Measurements from ENCODE around the gene FTCDNL1. TPM values are rescaled to one million over a fixed set of nuclear protein-coding genes. Genes with fewer than 3 reads are reported as not detected.
A peak's percentile ranks its signal among the peaks of the same experiment; 100 is the strongest.

FTCDNL1 gene
- total and polyA plus RNA-seq, 2 donors (not counting 1 experiment from before 2014, with no cell fraction given) = 1.7 to 1.9 TPM

DNA sequence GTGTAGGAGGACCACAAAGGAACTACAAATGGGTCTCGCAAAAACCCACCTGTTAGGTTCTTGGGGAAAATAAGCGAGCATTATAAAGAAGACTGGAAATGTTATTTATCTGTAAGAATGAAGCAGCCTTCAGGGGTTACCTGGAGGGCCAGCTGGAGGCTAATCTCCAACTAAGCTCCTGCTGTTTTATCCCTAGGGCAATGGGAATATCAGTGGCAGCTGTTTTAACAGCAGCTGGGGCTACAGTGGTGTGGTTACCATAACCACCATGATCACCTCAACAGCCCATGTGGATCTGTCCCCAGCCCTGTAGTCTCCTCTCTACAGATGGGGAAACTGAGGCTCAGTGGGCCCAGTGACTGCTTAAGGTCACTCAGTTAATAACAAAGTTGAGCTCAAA lies 108.1 kb downstream of the FTCDNL1 start:
- 100% methylated on average over 2 of the region's 2 CpGs for WGBS (ENCODE audit: insufficient coverage)
- no peaks in the 10 kb centered on the region for H4K20me1 ChIP-seq (ENCODE audit: control insufficient read depth, insufficient read depth, low read length, poor library complexity, severe bottlenecking)
- H3K27ac ChIP-seq (ENCODE audit: low read length in 2 of 2) = no peak overlapping the region
- Mint-ChIP-seq H3K4me1 (peaks cover 4% of the 10 kb centered on the region), H3K27me3 (peaks cover 36% of the 10 kb centered on the region), H3K4me3 (no peak overlapping the region), H3K9me3 (ENCODE audit: insufficient read depth) (no peaks in the 10 kb centered on the region), H3K27ac (no peak overlapping the region)
- ChIA-PET POLR2A (no interaction called here), CTCF (interaction anchor here (4.7 kb wide), 1 partner anchor 1430 kb away, joined by 37 read pairs; no protein-coding TSS in a partner anchor)
- ATAC-seq (ENCODE audit: low read depth) (no peak), DNase-seq (no peak)
- TF ChIP-seq, protein P1, sequence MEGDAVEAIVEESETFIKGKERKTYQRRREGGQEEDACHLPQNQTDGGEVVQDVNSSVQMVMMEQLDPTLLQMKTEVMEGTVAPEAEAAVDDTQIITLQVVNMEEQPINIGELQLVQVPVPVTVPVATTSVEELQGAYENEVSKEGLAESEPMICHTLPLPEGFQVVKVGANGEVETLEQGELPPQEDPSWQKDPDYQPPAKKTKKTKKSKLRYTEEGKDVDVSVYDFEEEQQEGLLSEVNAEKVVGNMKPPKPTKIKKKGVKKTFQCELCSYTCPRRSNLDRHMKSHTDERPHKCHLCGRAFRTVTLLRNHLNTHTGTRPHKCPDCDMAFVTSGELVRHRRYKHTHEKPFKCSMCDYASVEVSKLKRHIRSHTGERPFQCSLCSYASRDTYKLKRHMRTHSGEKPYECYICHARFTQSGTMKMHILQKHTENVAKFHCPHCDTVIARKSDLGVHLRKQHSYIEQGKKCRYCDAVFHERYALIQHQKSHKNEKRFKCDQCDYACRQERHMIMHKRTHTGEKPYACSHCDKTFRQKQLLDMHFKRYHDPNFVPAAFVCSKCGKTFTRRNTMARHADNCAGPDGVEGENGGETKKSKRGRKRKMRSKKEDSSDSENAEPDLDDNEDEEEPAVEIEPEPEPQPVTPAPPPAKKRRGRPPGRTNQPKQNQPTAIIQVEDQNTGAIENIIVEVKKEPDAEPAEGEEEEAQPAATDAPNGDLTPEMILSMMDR (IDR thresholded peaks at IDR 0.05) = no peak
- no peak for TF ChIP-seq EZH2 (IDR thresholded peaks at IDR 0.05; ENCODE audit: borderline replicate concordance, insufficient read depth, low read depth, low read length, poor library complexity, severe bottlenecking)
- intact Hi-C loops (cut with micrococcal nuclease) = no loop called here
- no peak overlapping the region for H3K9ac ChIP-seq (ENCODE audit: low read length)
- H3K9me3 ChIP-seq (ENCODE audit: control extremely low read depth in 1 of 3, control insufficient read depth in 2 of 3, insufficient read depth in 1 of 3, low read length in 2 of 3) = no peaks in the 10 kb centered on the region
- no peak overlapping the region for H3K4me3 ChIP-seq (ENCODE audit: control extremely low read depth in 1 of 5, extremely low read depth in 1 of 5, insufficient read depth in 1 of 5, low read depth in 2 of 5, low read length in 4 of 5)
- H3K27me3 ChIP-seq (replicated peaks in 1 of 4; ENCODE audit: control extremely low read depth in 1 of 4, control insufficient read depth in 3 of 4, insufficient read depth in 4 of 4, low read length in 3 of 4) = peaks cover 0 to 6% (median 3%) of the 10 kb centered on the region in 4 experiments
- no peak overlapping the region for H3K4me2 ChIP-seq (replicated peaks; ENCODE audit: low read depth, low read length, poor library complexity, severe bottlenecking)
- no peak overlapping the region for H2AFZ ChIP-seq (ENCODE audit: insufficient read depth, low read depth, low read length, poor library complexity, severe bottlenecking)
- no peaks in the 10 kb centered on the region for H3K79me2 ChIP-seq (ENCODE audit: control insufficient read depth, insufficient read depth, low read length)
- no peaks in the 10 kb centered on the region for H3K4me1 ChIP-seq (ENCODE audit: control insufficient read depth in 2 of 2, insufficient read depth in 2 of 2, low read length in 2 of 2)
- H3K36me3 ChIP-seq (replicated peaks in 1 of 2; ENCODE audit: control extremely low read depth in 1 of 2, control insufficient read depth in 1 of 2, extremely low read depth in 1 of 2, insufficient read depth in 2 of 2, low read length in 1 of 2) = no peaks in the 10 kb centered on the region

DNA sequence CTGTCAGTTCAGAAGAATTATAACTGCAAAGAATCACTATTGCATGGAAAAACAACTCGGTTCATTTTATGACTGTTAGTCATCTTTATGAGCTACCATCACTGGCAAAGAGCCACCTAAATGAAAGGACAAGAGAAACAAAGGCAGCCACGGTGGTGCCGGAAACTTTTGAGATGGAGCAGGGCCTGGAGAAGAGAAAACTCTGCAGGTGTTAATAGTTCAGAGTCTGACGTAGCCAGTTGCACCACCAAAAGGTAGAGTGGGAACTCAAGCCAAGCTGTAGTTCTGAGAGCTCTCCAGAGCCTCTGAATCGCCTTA lies 110.9 kb downstream of the FTCDNL1 start:
- no peak overlapping the region for H3K4me2 ChIP-seq (replicated peaks; ENCODE audit: low read depth, low read length, poor library complexity, severe bottlenecking)

More for the DNA sequence above, 110.9 kb downstream of the FTCDNL1 start:
- TF ChIP-seq EZH2 (IDR thresholded peaks at IDR 0.05; ENCODE audit: borderline replicate concordance, insufficient read depth, low read depth, low read length, poor library complexity, severe bottlenecking) = no peak
- TF ChIP-seq, protein P1 (IDR thresholded peaks at IDR 0.05) = peak; percentile 70
- H3K9me3 ChIP-seq (ENCODE audit: control extremely low read depth in 1 of 3, control insufficient read depth in 2 of 3, insufficient read depth in 1 of 3, low read length in 2 of 3) = no peaks in the 10 kb centered on the region
- Mint-ChIP-seq H3K27ac (no peak overlapping the region), H3K4me1 (peaks cover 4% of the 10 kb centered on the region), H3K27me3 (peaks cover 37% of the 10 kb centered on the region), H3K4me3 (no peak overlapping the region), H3K9me3 (ENCODE audit: insufficient read depth) (no peaks in the 10 kb centered on the region)
- POLR2A ChIA-PET = no interaction called here
- H3K36me3 ChIP-seq (replicated peaks in 1 of 2; ENCODE audit: control extremely low read depth in 1 of 2, control insufficient read depth in 1 of 2, extremely low read depth in 1 of 2, insufficient read depth in 2 of 2, low read length in 1 of 2) = no peaks in the 10 kb centered on the region
- H3K4me1 ChIP-seq (ENCODE audit: control insufficient read depth in 2 of 2, insufficient read depth in 2 of 2, low read length in 2 of 2) = no peaks in the 10 kb centered on the region
- H4K20me1 ChIP-seq (ENCODE audit: control insufficient read depth, insufficient read depth, low read length, poor library complexity, severe bottlenecking) = no peaks in the 10 kb centered on the region
- intact Hi-C loops (cut with micrococcal nuclease) = no loop called here
- H3K4me3 ChIP-seq (ENCODE audit: control extremely low read depth in 1 of 5, extremely low read depth in 1 of 5, insufficient read depth in 1 of 5, low read depth in 2 of 5, low read length in 4 of 5) = no peak overlapping the region
- no peak overlapping the region for H3K27ac ChIP-seq (ENCODE audit: low read length in 2 of 2)
- H3K27me3 ChIP-seq (replicated peaks in 1 of 4; ENCODE audit: control extremely low read depth in 1 of 4, control insufficient read depth in 3 of 4, insufficient read depth in 4 of 4, low read length in 3 of 4) = peaks cover 0 to 8% (median 3%) of the 10 kb centered on the region in 4 experiments
- peak; percentile 7 for DNase-seq
- CTCF ChIA-PET = interaction anchor here (0.6 to 4.7 kb wide), 11 partner anchors 11 to 1431 kb away, joined by 3 to 37 read pairs (median 4); no protein-coding TSS in a partner anchor
- H2AFZ ChIP-seq (ENCODE audit: insufficient read depth, low read depth, low read length, poor library complexity, severe bottlenecking) = peak overlapping the region; percentile 4
- WGBS (ENCODE audit: insufficient coverage) = 67% methylated on average over 5 of the region's 5 CpGs
- no peak for ATAC-seq (ENCODE audit: low read depth)
- H3K79me2 ChIP-seq (ENCODE audit: control insufficient read depth, insufficient read depth, low read length) = no peaks in the 10 kb centered on the region
- H3K9ac ChIP-seq (ENCODE audit: low read length) = no peak overlapping the region
